Activated T-cell treated with anti-CD3 and anti-CD28 coated beads, Interleukin-2, amount 50 U/mL, for 48 hours (primary cell): Measurements from ENCODE around the gene HTR6.

Source experiments
- DNase-seq, 2 experiments: peaks; one replicate each; pipeline ENCODE4 v3.0.0-alpha.2; 2020

HTR6 gene

GRCh38 chr1:19639999-19640362 is 24.7 kb upstream of the HTR6 start:
- DNase-seq, result no peak

- no peak for DNase-seq
These were observed 24.0 kb upstream of the HTR6 start for GRCh38 chr1:19640363-19641316.

GRCh38 chr1:19643121-19643520 is 21.6 kb upstream of the HTR6 start:
- no peak for DNase-seq

GRCh38 chr1:19643602-19644394 is 20.9 kb upstream of the HTR6 start, which contains the start of gene NBL1:
NBL1 (plus strand) TSS chr1:19644311; CDS start chr1:19655031, 10,720 bp downstream.
- peak; percentile 71 to 81 for DNase-seq

GRCh38 chr1:19644395-19644680 is 20.3 kb upstream of the HTR6 start:
- DNase-seq, result no peak

GRCh38 chr1:19644681-19645410 is 19.8 kb upstream of the HTR6 start:
- DNase-seq, result peak; percentile 67 to 74

GRCh38 chr1:19645411-19646251 is 19.0 kb upstream of the HTR6 start:
- DNase-seq, result no peak

- peak in 1 of 2 experiments; percentile 29 for DNase-seq
These were observed 18.0 kb upstream of the HTR6 start for GRCh38 chr1:19646377-19647319.

GRCh38 chr1:19647643-19648042 is 17.0 kb upstream of the HTR6 start:
- DNase-seq, result peak in 1 of 2 experiments; percentile 40

- no peak for DNase-seq
These were observed 16.4 kb upstream of the HTR6 start for GRCh38 chr1:19648239-19648638.

GRCh38 chr1:19648689-19649088 is 16.0 kb upstream of the HTR6 start:
- DNase-seq, result peak in 1 of 2 experiments; percentile 51

GRCh38 chr1:19650416-19651140 is 14.1 kb upstream of the HTR6 start:
- DNase-seq, result no peak

- DNase-seq, result peak; percentile 55 to 66
These were observed 13.4 kb upstream of the HTR6 start for GRCh38 chr1:19651141-19651737.

GRCh38 chr1:19654386-19654785 is 10.3 kb upstream of the HTR6 start:
- DNase-seq, result no peak

- no peak for DNase-seq
These were observed 9.6 kb upstream of the HTR6 start for GRCh38 chr1:19654886-19655717.

GRCh38 chr1:19655718-19656080 is 9.0 kb upstream of the HTR6 start:
- DNase-seq, result no peak

GRCh38 chr1:19656134-19656779 is 8.4 kb upstream of the HTR6 start:
- no peak for DNase-seq

GRCh38 chr1:19656780-19657466 is 7.8 kb upstream of the HTR6 start:
- DNase-seq, result no peak
